HUES48 (cell line): ENCODE results near the gene POM121.
"Not testable (repeated sequence)": the region's sequence is repeated elsewhere in the genome, so short reads cannot be mapped to it uniquely, and the experiment has no call there.

Experiments used
- H3K27ac ChIP-seq: one replicate; pipeline ENCODE4 v1.7.0; 2013; ENCODE audit warnings: low read depth, low read length, inconsistent platforms
- H3K27me3 ChIP-seq: 2 replicates; pipeline ENCODE4 v1.6.1; 2013; ENCODE audit warnings: mild to moderate bottlenecking, low read length; ENCODE audit not compliant: control insufficient read depth, insufficient read depth
- H3K36me3 ChIP-seq: 2 replicates; pipeline ENCODE4 v1.6.1; 2013; ENCODE audit warnings: low read length; ENCODE audit not compliant: control insufficient read depth, insufficient read depth
- H3K4me1 ChIP-seq: 2 replicates; pipeline ENCODE4 v1.6.1; 2013; ENCODE audit warnings: mild to moderate bottlenecking, low read length; ENCODE audit not compliant: control insufficient read depth, insufficient read depth
- H3K4me3 ChIP-seq: 2 replicates; pipeline ENCODE4 v1.5.1; 2013; ENCODE audit warnings: mild to moderate bottlenecking, low read depth, low read length
- H3K9ac ChIP-seq: 2 replicates; pipeline ENCODE4 v1.6.1; 2013; ENCODE audit warnings: mild to moderate bottlenecking, low read depth, low read length, moderate library complexity
- H3K9me3 ChIP-seq: 2 replicates; pipeline ENCODE4 v1.6.1; 2013; ENCODE audit warnings: low read length; ENCODE audit not compliant: control insufficient read depth, insufficient read depth

Gene POM121

DNA sequence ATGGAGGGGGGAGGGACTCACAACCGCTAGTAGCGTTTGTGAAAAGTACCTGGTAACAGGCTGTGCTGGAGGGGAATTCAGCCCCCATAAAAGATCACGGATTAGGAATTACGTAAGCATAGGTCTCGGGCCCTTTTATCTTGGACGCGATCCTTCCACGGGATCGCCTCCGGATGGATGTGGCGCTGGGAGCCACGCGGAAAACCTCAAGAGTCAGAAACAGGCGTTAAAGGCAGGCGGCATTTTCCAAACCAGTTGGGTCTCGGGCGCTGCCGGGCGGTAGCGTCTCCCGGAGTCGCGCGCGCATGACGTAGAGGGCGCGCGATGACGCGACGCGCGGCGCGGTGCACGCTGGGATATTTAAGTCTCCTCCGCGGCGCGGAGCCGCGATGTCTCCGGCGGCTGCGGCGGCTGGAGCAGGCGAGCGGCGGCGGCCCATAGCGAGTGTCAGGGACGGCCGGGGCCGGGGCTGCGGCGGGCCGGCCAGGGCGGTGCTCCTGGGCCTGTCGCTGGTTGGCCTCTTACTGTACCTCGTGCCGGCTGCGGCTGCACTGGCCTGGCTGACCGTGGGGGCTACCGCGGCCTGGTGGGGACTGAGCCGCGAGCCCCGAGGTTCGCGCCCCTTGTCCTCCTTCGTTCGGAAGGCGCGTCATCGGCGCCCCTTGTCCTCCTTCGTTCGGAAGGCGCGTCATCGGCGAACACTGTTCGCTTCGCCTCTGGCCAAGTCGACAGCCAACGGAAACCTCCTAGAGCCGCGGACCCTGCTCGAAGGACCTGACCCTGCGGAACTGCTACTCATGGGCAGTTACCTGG is at the start of gene POM121:
POM121 (plus strand) TSS at position 363 of the 813 bp plus-strand sequence; CDS start at position 390, 27 bp downstream.
- Histone ChIP-seq H3K27me3 (no peaks in the 10 kb centered on the region), H3K9ac (peak within 1 kb of the TSS; percentile 99), H3K4me1 (peaks cover 4% of the 10 kb centered on the region; the same call in 1 of the 2 replicates), H3K27ac (peak within 1 kb of the TSS; percentile 96), H3K9me3 (no peaks in the 10 kb centered on the region), H3K36me3 (peaks cover 36% of the 10 kb centered on the region), H3K4me3 (peak within 1 kb of the TSS; percentile 100)

DNA sequence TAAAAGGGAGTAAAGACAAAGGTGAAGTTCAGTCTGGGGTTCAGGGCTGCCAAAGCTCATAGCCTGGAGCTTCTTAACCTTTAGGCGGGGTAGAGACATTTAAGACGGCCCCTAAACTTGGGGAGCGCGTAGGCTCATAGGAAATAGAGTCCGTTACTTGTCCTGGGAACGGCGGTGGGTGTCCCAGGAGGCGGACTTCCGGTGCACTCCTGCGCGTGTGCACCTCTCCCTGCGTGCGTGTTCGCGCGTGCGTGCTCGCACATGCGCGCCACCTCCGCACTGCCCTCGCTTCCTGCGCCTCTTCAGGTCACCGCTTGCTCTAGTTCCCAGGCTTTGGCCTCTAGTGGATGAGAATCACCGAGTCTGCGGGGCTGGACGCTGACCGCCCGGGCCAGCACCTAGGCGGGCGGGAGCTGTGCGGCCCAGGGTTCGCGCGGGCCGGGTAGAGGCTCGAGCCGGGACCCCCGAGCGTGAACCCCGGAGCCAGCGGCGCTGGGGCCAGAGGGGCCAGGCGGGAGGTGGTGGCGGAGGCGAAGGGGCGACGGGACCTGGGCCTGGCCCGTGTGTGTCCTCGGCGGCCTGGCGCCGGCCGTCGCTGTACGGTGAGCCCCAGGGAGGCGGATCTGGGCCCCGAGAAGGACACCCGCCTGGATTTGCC is 45.7 kb upstream of the POM121 start:
- H3K27ac ChIP-seq: peak overlapping the region; percentile 68
- H3K4me1 ChIP-seq, H3K27me3 ChIP-seq: not testable (repeated sequence)

GRCh38 chr7:72879737-72880215 is 45.1 kb upstream of the POM121 start:
- H3K9ac ChIP-seq: peak overlapping the region; percentile 40; the same call in 1 of the 2 replicates
- not testable (repeated sequence) for H3K36me3 ChIP-seq, H3K27me3 ChIP-seq, H3K9me3 ChIP-seq, H3K4me1 ChIP-seq
- H3K27ac ChIP-seq: peak overlapping the region; percentile 68
- H3K4me3 ChIP-seq: peak overlapping the region; percentile 84

More for the DNA sequence above, 45.7 kb upstream of the POM121 start:
- H3K9me3 ChIP-seq, H3K36me3 ChIP-seq, H3K9ac ChIP-seq: not testable (repeated sequence)
- H3K4me3 ChIP-seq: peak overlapping the region; percentile 84

GRCh38 chr7:72891750-72892149 is 33.1 kb upstream of the POM121 start:
- H3K9ac ChIP-seq, H3K9me3 ChIP-seq, H3K4me1 ChIP-seq: not testable (repeated sequence)

DNA sequence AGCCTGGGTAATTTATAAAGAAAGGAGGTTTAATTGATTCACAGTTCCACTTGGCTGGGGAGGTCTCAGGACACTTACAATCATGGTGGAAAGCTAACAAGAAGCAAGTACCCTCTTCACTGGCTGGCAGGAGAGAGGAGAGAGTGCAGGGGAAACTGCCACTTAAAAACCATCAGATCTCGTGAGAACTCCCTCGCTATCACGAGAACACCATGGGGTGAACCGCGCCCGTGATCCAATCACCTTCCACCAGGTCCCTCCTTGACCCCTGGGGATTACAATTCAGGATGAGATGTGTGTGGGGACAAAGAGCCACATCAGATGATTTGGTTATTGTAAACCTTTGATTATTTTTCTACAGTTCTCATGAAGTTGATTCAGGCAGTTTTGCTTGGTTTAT is 20.2 kb upstream of the POM121 start:
- not testable (repeated sequence) for H3K27me3 ChIP-seq, H3K9me3 ChIP-seq, H3K9ac ChIP-seq, H3K27ac ChIP-seq, H3K4me1 ChIP-seq, H3K4me3 ChIP-seq
- peaks cover 22% of the 10 kb centered on the region for H3K36me3 ChIP-seq

More at GRCh38 chr7:72891750-72892149, 33.1 kb upstream of the POM121 start:
- H3K27me3 ChIP-seq, H3K27ac ChIP-seq, H3K4me3 ChIP-seq: not testable (repeated sequence)
- peaks cover 23% of the 10 kb centered on the region for H3K36me3 ChIP-seq

GRCh38 chr7:72908422-72908821 is 16.5 kb upstream of the POM121 start:
- H3K27me3 ChIP-seq, H3K4me3 ChIP-seq, H3K9me3 ChIP-seq, H3K4me1 ChIP-seq, H3K9ac ChIP-seq: not testable (repeated sequence)
- H3K36me3 ChIP-seq: peaks cover 13% of the 10 kb centered on the region
- H3K27ac ChIP-seq: peak overlapping the region; percentile 53

GRCh38 chr7:72911395-72911794 is 13.5 kb upstream of the POM121 start:
- H3K36me3 ChIP-seq: peaks cover 20% of the 10 kb centered on the region
- H3K9ac ChIP-seq, H3K9me3 ChIP-seq, H3K4me1 ChIP-seq, H3K27me3 ChIP-seq, H3K27ac ChIP-seq, H3K4me3 ChIP-seq: not testable (repeated sequence)

- peaks cover 20% of the 10 kb centered on the region for H3K36me3 ChIP-seq
- not testable (repeated sequence) for H3K9ac ChIP-seq, H3K27ac ChIP-seq, H3K4me1 ChIP-seq, H3K27me3 ChIP-seq, H3K4me3 ChIP-seq, H3K9me3 ChIP-seq
Measured at GRCh38 chr7:72913750-72914149, 11.1 kb upstream of the POM121 start.

GRCh38 chr7:72914756-72915525 is 10.0 kb upstream of the POM121 start:
- not testable (repeated sequence) for H3K27me3 ChIP-seq, H3K9me3 ChIP-seq, H3K9ac ChIP-seq, H3K4me3 ChIP-seq, H3K4me1 ChIP-seq
- H3K36me3 ChIP-seq: peaks cover 20% of the 10 kb centered on the region
- H3K27ac ChIP-seq: peak overlapping the region; percentile 32

DNA sequence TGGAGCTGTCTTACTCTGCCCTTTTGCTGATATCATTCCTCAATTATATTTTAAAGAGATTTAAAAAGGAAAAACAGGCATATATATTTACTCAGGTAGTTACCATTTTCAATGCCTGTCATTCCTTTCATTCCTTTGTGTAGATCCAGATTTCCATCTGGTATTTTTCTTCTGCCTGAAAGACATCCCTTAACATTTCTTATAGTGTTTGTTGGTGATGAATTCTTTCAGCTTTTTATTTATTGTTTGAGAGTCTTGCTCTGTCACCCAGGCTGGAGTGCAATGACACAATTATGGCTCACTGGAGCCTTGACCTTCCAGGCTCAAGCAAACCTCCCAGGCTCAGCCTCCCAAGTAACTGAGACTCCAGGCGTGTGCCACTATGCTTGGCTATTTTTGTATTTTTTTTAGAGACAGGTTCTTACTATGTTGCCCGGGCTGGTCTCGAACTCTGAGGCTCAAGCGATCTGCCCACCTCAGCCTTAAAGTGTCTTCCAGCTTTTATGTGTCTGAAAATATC is 5.6 kb upstream of the POM121 start:
- H3K4me3 ChIP-seq: no peak overlapping the region
- H3K27ac ChIP-seq: no peak overlapping the region
- no peaks in the 10 kb centered on the region for H3K27me3 ChIP-seq
- peaks cover 3% of the 10 kb centered on the region; the same call in 1 of the 2 replicates for H3K36me3 ChIP-seq
- H3K9me3 ChIP-seq: no peaks in the 10 kb centered on the region
- H3K4me1 ChIP-seq: no peaks in the 10 kb centered on the region
- no peak overlapping the region for H3K9ac ChIP-seq
